ENCODE results near the gene USP28. TPM values are rescaled to one million over a fixed set of nuclear protein-coding genes. Genes with fewer than 3 reads are reported as not detected.

The USP28 gene
- total and polyA plus RNA-seq, 2 of the 8 experiments (the other 6 are each of a cell fraction or from before 2014, with no cell fraction given), result 82.6 to 119 TPM

DNA sequence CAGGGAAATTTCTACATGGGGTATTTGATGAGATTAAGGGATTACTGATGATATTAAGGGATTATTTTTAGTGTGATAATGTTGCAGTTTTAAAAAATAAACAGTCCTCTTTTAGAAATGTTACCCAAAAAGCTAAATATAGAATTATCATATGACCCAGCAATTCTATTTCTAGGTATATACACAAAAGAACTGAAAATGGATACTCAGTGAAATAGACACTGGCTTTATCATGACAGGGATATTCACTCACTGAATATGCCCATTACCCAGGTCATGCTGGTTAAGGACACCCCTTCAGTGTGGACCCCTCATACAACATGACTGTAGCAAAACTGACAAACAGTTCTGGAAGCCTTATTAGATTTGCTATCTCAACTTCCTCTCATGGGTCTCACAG, 27.8 kb downstream of the USP28 start:
- H3K9ac ChIP-seq (replicated peaks in 1 of 4; ENCODE audit: extremely low read depth in 1 of 4, low read depth in 3 of 4, low read length in 3 of 4), result no peak overlapping the region; a peak in 1 of 7 replicates
- peak overlapping the region; percentile 98; the same call in 1 of the 2 replicates for H2BK5ac ChIP-seq (ENCODE audit: low read depth, low read length)
- H2BK12ac ChIP-seq (ENCODE audit: low read depth, low read length), result peak overlapping the region; percentile 96; the same call in 1 of the 2 replicates
- H4K5ac ChIP-seq (ENCODE audit: insufficient read length, low read depth, low read length), result peak overlapping the region; percentile 57
- H4K91ac ChIP-seq (replicated peaks; ENCODE audit: insufficient read length, low read length), result peak overlapping the region; percentile 56
- POLR2A ChIA-PET (ENCODE audit: partially characterized antibody), result interaction anchor here (0.9 to 1.2 kb wide), 2 partner anchors 12 to 28 kb away, joined by 3 to 7 read pairs; partner anchors contain the start of gene USP28
- H2AFZ ChIP-seq (ENCODE audit: low read length), result no peak overlapping the region
- no peak overlapping the region for H3K23ac ChIP-seq (ENCODE audit: insufficient read length)
- H3K4me1 ChIP-seq (replicated peaks in 1 of 4; ENCODE audit: control insufficient read depth in 3 of 4, insufficient read depth in 4 of 4, low read length in 3 of 4), result peaks cover 10 to 23% (median 22%) of the 10 kb centered on the region in 4 experiments
- no peaks in the 10 kb centered on the region for H3K79me1 ChIP-seq (ENCODE audit: low read depth, low read length)
- DNase-seq (ENCODE audit: low read depth in 1 of 2, low spot score in 2 of 2) (no peak), FAIRE-seq (no peak)
- H3K56ac ChIP-seq (replicated peaks; ENCODE audit: insufficient read length, low read depth, low read length), result no peak overlapping the region
- H3K4me2 ChIP-seq (ENCODE audit: insufficient read depth in 1 of 2, low read depth in 2 of 2, low read length in 2 of 2), result peak overlapping the region in 1 of 2 experiments; percentile 51; a peak in 1 of 4 replicates
- H3K27me3 ChIP-seq (replicated peaks in 1 of 4; ENCODE audit: control insufficient read depth in 3 of 4, extremely low read depth in 1 of 4, insufficient read depth in 3 of 4, low read length in 3 of 4), result no peaks in the 10 kb centered on the region
- H2BK120ac ChIP-seq (replicated peaks; ENCODE audit: low read depth, low read length), result peak overlapping the region; percentile 96
- H3K23me2 ChIP-seq (ENCODE audit: low read depth, low read length), result no peaks in the 10 kb centered on the region
- CTCF ChIA-PET (ENCODE audit: partially characterized antibody), result no interaction called here
- H4K8ac ChIP-seq (ENCODE audit: extremely low read depth, insufficient read depth, low read length), result no peak overlapping the region
- H3K14ac ChIP-seq (ENCODE audit: insufficient read length), result no peak overlapping the region
- peak overlapping the region; percentile 81 for H3K18ac ChIP-seq (ENCODE audit: extremely low read depth, low read length)
- H2AK5ac ChIP-seq (ENCODE audit: low read depth, low read length), result no peak overlapping the region
- H4K20me1 ChIP-seq (replicated peaks in 1 of 2; ENCODE audit: control insufficient read depth in 1 of 2, insufficient read depth in 2 of 2, low read length in 2 of 2), result no peaks in the 10 kb centered on the region
- H2BK15ac ChIP-seq (ENCODE audit: low read length), result no peak overlapping the region
- no peaks in the 10 kb centered on the region; a peak in 1 of 4 replicates for H3K9me3 ChIP-seq (ENCODE audit: insufficient read depth in 2 of 2, low read depth in 1 of 2, low read length in 1 of 2)
- peak overlapping the region; percentile 80; the same call in 1 of the 2 replicates for H2BK20ac ChIP-seq (ENCODE audit: low read length)
- no peak overlapping the region for H3K4ac ChIP-seq (replicated peaks; ENCODE audit: insufficient read length, low read depth, low read length)
- H3K4me3 ChIP-seq (ENCODE audit: extremely low read depth in 1 of 4, insufficient read depth in 2 of 4, low read depth in 3 of 4, low read length in 4 of 4), result peak overlapping the region in 1 of 4 experiments; percentile 27; a peak in 1 of 8 replicates
- H3K79me2 ChIP-seq (ENCODE audit: control insufficient read depth in 1 of 2, insufficient read depth in 2 of 2, low read length in 2 of 2), result peaks cover 0 to 57% of the 10 kb centered on the region in 2 experiments; a peak in 3 of 4 replicates
- H3K36me3 ChIP-seq (ENCODE audit: control insufficient read depth in 2 of 4, insufficient read depth in 4 of 4, low read length in 3 of 4), result peaks cover 4 to 45% (median 14%) of the 10 kb centered on the region in 4 experiments; a peak in 7 of 8 replicates
- no peak overlapping the region for H3K27ac ChIP-seq (ENCODE audit: low read depth, low read length)
- TF ChIP-seq JUND (IDR thresholded peaks at IDR 0.05; ENCODE audit: low read length) (no peak), EGR1 (IDR thresholded peaks at IDR 0.05; ENCODE audit: borderline replicate concordance, low read depth, low read length) (no peak), HDAC6 (IDR thresholded peaks at IDR 0.05; ENCODE audit: low read depth, low read length) (no peak), SIRT6 (IDR thresholded peaks at IDR 0.05; ENCODE audit: low read length) (no peak), SP4 (IDR thresholded peaks at IDR 0.05; ENCODE audit: low read length) (no peak), BRCA1 (IDR thresholded peaks at IDR 0.05; ENCODE audit: low read depth, low read length) (no peak), SAP30 (IDR thresholded peaks at IDR 0.05; ENCODE audit: insufficient read depth, insufficient replicate concordance, low read length) (no peak), KDM5A (IDR thresholded peaks at IDR 0.05; ENCODE audit: low read length) (no peak), CREB1 (IDR thresholded peaks at IDR 0.05) (no peak), SIN3A (conservative IDR thresholded peaks at IDR 0.05 in 1 of 2, IDR thresholded peaks at IDR 0.05 in 1 of 2; ENCODE audit: low read depth in 1 of 2, low read length in 2 of 2) (no peak), CHD2 (IDR thresholded peaks at IDR 0.05; ENCODE audit: low read length) (no peak), ASH2L (IDR thresholded peaks at IDR 0.05; ENCODE audit: low read length) (no peak), CHD1 (IDR thresholded peaks at IDR 0.05; ENCODE audit: low read depth, low read length) (no peak)
- TF ChIP-seq, protein P1, sequence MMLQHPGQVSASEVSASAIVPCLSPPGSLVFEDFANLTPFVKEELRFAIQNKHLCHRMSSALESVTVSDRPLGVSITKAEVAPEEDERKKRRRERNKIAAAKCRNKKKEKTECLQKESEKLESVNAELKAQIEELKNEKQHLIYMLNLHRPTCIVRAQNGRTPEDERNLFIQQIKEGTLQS (IDR thresholded peaks at IDR 0.05; ENCODE audit: insufficient read depth, low read depth, low read length), result no peak
- TF ChIP-seq, protein P2, sequence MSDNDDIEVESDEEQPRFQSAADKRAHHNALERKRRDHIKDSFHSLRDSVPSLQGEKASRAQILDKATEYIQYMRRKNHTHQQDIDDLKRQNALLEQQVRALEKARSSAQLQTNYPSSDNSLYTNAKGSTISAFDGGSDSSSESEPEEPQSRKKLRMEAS (IDR thresholded peaks at IDR 0.05), result no peak

Measured in H1 (cell line).